ENCODE data around the gene INSIG1. TPM values are rescaled to one million over a fixed set of nuclear protein-coding genes. Genes with fewer than 3 reads are reported as not detected.
A peak's percentile ranks its signal among the peaks of the same experiment; 100 is the strongest.

The INSIG1 gene
- total RNA-seq, 1 experiment from 2014 or later = 32.3 TPM

- TF ChIP-seq ZNF423 (CRISPR knock-in tag; IDR thresholded peaks at IDR 0.05) (no peak), TP53 (CRISPR knock-in tag; IDR thresholded peaks at IDR 0.05) (no peak)
- TF ChIP-seq, protein P1, sequence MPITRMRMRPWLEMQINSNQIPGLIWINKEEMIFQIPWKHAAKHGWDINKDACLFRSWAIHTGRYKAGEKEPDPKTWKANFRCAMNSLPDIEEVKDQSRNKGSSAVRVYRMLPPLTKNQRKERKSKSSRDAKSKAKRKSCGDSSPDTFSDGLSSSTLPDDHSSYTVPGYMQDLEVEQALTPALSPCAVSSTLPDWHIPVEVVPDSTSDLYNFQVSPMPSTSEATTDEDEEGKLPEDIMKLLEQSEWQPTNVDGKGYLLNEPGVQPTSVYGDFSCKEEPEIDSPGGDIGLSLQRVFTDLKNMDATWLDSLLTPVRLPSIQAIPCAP (CRISPR knock-in tag; IDR thresholded peaks at IDR 0.05) = no peak
These were observed 1.5 kb upstream of the INSIG1 start (continued) for GRCh38 chr7:155296006-155296787.

GRCh38 chr7:155296788-155297516 is 726 bp upstream of the INSIG1 start:
- Mint-ChIP-seq H3K27me3 (ENCODE audit: low read depth) (no peaks in the 10 kb centered on the region; the same call in 1 of the 2 replicates), H3K36me3 (peaks cover 18% of the 10 kb centered on the region), H3K4me1 (peaks cover 45% of the 10 kb centered on the region), H3K4me3 (peak overlapping the region; percentile 74), H3K9me3 (peaks cover 7% of the 10 kb centered on the region), H3K27ac (peak overlapping the region; percentile 88)
- peak; percentile 63 for ATAC-seq
- peak; percentile 54 for DNase-seq (ENCODE audit: low spot score)
- ChIA-PET CTCF (interaction anchor here (0.7 to 3.9 kb wide), 17 partner anchors 9 to 383 kb away, joined by 3 to 18 read pairs (median 4); partner anchors contain the start of gene HTR5A), POLR2A (interaction anchor here (0.8 to 1.3 kb wide), 3 partner anchors 12 to 70 kb away, joined by 3 to 5 read pairs (median 3); no protein-coding TSS in a partner anchor)
- TF ChIP-seq KAT7 (CRISPR knock-in tag; IDR thresholded peaks at IDR 0.05; ENCODE audit: borderline replicate concordance) = no peak
- TF ChIP-seq SMAD3 (CRISPR knock-in tag; IDR thresholded peaks at IDR 0.05; ENCODE audit: borderline replicate concordance) = 0 out of 2 replicates have a peak, but pooled peaks have one; percentile 27
- no peak for TF ChIP-seq GRHL2 (CRISPR knock-in tag; IDR thresholded peaks at IDR 0.05; ENCODE audit: insufficient replicate concordance, severe bottlenecking)
- TF ChIP-seq, protein P2, sequence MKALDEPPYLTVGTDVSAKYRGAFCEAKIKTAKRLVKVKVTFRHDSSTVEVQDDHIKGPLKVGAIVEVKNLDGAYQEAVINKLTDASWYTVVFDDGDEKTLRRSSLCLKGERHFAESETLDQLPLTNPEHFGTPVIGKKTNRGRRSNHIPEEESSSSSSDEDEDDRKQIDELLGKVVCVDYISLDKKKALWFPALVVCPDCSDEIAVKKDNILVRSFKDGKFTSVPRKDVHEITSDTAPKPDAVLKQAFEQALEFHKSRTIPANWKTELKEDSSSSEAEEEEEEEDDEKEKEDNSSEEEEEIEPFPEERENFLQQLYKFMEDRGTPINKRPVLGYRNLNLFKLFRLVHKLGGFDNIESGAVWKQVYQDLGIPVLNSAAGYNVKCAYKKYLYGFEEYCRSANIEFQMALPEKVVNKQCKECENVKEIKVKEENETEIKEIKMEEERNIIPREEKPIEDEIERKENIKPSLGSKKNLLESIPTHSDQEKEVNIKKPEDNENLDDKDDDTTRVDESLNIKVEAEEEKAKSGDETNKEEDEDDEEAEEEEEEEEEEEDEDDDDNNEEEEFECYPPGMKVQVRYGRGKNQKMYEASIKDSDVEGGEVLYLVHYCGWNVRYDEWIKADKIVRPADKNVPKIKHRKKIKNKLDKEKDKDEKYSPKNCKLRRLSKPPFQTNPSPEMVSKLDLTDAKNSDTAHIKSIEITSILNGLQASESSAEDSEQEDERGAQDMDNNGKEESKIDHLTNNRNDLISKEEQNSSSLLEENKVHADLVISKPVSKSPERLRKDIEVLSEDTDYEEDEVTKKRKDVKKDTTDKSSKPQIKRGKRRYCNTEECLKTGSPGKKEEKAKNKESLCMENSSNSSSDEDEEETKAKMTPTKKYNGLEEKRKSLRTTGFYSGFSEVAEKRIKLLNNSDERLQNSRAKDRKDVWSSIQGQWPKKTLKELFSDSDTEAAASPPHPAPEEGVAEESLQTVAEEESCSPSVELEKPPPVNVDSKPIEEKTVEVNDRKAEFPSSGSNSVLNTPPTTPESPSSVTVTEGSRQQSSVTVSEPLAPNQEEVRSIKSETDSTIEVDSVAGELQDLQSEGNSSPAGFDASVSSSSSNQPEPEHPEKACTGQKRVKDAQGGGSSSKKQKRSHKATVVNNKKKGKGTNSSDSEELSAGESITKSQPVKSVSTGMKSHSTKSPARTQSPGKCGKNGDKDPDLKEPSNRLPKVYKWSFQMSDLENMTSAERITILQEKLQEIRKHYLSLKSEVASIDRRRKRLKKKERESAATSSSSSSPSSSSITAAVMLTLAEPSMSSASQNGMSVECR (CRISPR knock-in tag; IDR thresholded peaks at IDR 0.05; ENCODE audit: borderline replicate concordance) = 0 out of 2 replicates have a peak, but pooled peaks have one; percentile 36
- 0 out of 2 replicates have a peak, but pooled peaks have one; percentile 4 for TF ChIP-seq EMX1 (CRISPR knock-in tag; IDR thresholded peaks at IDR 0.05)
- TF ChIP-seq, protein P3, sequence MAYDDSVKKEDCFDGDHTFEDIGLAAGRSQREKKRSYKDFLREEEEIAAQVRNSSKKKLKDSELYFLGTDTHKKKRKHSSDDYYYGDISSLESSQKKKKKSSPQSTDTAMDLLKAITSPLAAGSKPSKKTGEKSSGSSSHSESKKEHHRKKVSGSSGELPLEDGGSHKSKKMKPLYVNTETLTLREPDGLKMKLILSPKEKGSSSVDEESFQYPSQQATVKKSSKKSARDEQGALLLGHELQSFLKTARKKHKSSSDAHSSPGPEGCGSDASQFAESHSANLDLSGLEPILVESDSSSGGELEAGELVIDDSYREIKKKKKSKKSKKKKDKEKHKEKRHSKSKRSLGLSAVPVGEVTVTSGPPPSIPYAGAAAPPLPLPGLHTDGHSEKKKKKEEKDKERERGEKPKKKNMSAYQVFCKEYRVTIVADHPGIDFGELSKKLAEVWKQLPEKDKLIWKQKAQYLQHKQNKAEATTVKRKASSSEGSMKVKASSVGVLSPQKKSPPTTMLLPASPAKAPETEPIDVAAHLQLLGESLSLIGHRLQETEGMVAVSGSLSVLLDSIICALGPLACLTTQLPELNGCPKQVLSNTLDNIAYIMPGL (CRISPR knock-in tag; IDR thresholded peaks at IDR 0.05) = 0 out of 2 replicates have a peak, but pooled peaks have one; percentile 54
- TF ChIP-seq, protein P4, sequence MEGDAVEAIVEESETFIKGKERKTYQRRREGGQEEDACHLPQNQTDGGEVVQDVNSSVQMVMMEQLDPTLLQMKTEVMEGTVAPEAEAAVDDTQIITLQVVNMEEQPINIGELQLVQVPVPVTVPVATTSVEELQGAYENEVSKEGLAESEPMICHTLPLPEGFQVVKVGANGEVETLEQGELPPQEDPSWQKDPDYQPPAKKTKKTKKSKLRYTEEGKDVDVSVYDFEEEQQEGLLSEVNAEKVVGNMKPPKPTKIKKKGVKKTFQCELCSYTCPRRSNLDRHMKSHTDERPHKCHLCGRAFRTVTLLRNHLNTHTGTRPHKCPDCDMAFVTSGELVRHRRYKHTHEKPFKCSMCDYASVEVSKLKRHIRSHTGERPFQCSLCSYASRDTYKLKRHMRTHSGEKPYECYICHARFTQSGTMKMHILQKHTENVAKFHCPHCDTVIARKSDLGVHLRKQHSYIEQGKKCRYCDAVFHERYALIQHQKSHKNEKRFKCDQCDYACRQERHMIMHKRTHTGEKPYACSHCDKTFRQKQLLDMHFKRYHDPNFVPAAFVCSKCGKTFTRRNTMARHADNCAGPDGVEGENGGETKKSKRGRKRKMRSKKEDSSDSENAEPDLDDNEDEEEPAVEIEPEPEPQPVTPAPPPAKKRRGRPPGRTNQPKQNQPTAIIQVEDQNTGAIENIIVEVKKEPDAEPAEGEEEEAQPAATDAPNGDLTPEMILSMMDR (IDR thresholded peaks at IDR 0.05) = peak; percentile 37; the same call in 1 of the 2 replicates

All from WTC11 (cell line).